Keratinocyte (primary cell): ENCODE results near the gene SLC37A3. TPM values are rescaled to one million over a fixed set of nuclear protein-coding genes. Genes with fewer than 3 reads are reported as not detected.

Experiments
- DNase-seq: peaks from one replicate; pipeline ENCODE4 v3.0.0-alpha.2; 2011; ENCODE audit warnings: low read depth, missing footprints, low spot score
- FAIRE-seq: peaks from 2 replicates; lab custom pipeline; 2011; peaks lifted over from hg19 to GRCh38; lab: Jason Lieb, UNC
- H2AFZ ChIP-seq: 2 replicates; pipeline ENCODE4 v1.6.0; 2012; ENCODE audit warnings: low read length, control low read depth, inconsistent platforms; ENCODE audit not compliant: control insufficient read depth
- H3K27ac ChIP-seq: 2 replicates; pipeline ENCODE4 v1.5.1; 2011; ENCODE audit warnings: low read length; ENCODE audit not compliant: control insufficient read depth, insufficient read depth
- H3K27me3 ChIP-seq: 3 replicates; pipeline ENCODE4 v1.6.0; 2011; ENCODE audit warnings: low read length; ENCODE audit not compliant: control insufficient read depth, insufficient read depth; ENCODE audit errors: extremely low read depth
- H3K36me3 ChIP-seq, 2 experiments: 2 replicates in 1 of 2; 3 replicates in 1 of 2; pipeline ENCODE4 v1.5.1; 2011; ENCODE audit warnings: low read length in 2 of 2, mild to moderate bottlenecking in 1 of 2; ENCODE audit not compliant: control insufficient read depth in 2 of 2, insufficient read depth in 2 of 2; ENCODE audit errors: extremely low read depth in 1 of 2
- H3K4me1 ChIP-seq: 3 replicates; pipeline ENCODE4 v1.5.1; 2011; ENCODE audit warnings: low read length; ENCODE audit not compliant: control insufficient read depth, insufficient read depth; ENCODE audit errors: extremely low read depth
- H3K4me2 ChIP-seq: 3 replicates; pipeline ENCODE4 v1.6.0; 2011; ENCODE audit warnings: low read depth, low read length; ENCODE audit not compliant: control insufficient read depth, insufficient read depth; ENCODE audit errors: extremely low read depth
- H3K4me3 ChIP-seq, 3 experiments: fragments of 200-600 bp in 1 of 3; sonication (generic) in 1 of 3; 2 replicates in 2 of 3; 3 replicates in 1 of 3; pipeline ENCODE4 v1.5.1; 2011 to 2016; ENCODE audit warnings: low read length in 3 of 3, mild to moderate bottlenecking in 3 of 3, control low read depth in 2 of 3, inconsistent platforms in 1 of 3, low read depth in 1 of 3, mixed read lengths in 1 of 3, mixed run types in 1 of 3, moderate library complexity in 1 of 3; ENCODE audit not compliant: control insufficient read depth in 2 of 3, insufficient read depth in 2 of 3; ENCODE audit errors: extremely low read depth in 1 of 3
- H3K79me2 ChIP-seq: 2 replicates; pipeline ENCODE4 v1.6.0; 2012; ENCODE audit warnings: low read length; ENCODE audit not compliant: control insufficient read depth, insufficient read depth
- H3K9ac ChIP-seq: 3 replicates; pipeline ENCODE4 v1.6.0; 2011; ENCODE audit warnings: low read length; ENCODE audit not compliant: control insufficient read depth, insufficient read depth; ENCODE audit errors: extremely low read depth
- H3K9me1 ChIP-seq: 3 replicates; pipeline ENCODE4 v1.6.0; 2011; ENCODE audit warnings: low read length; ENCODE audit not compliant: control insufficient read depth, insufficient read depth; ENCODE audit errors: extremely low read depth
- H3K9me3 ChIP-seq: 2 replicates; pipeline ENCODE4 v1.5.1; 2012; ENCODE audit warnings: low read depth, low read length; ENCODE audit not compliant: control insufficient read depth
- H4K20me1 ChIP-seq: 3 replicates; pipeline ENCODE4 v1.6.0; 2011; ENCODE audit warnings: low read length; ENCODE audit not compliant: control insufficient read depth, insufficient read depth; ENCODE audit errors: extremely low read depth
- EZH2 ChIP-seq: IDR thresholded peaks from one replicate; pipeline ENCODE4 v1.6.1; 2012; ENCODE audit warnings: inconsistent platforms, mild to moderate bottlenecking, low read length, moderate library complexity
- dilution Hi-C: fragments of 300-500 bp; cut with MboI; formaldehyde crosslinking; loops from one replicate; pipeline ENCODE4 v1.7.0; 2020; ENCODE audit warnings: low sequenced_read_pairs; ENCODE audit not compliant: extremely low pct_ligation_motif_present
- polyA plus RNA-seq, 5 experiments: library from polyadenylated mRNA; depleted of rRNA in 3 of 5; stranded (reverse) in 3 of 5; stranded (forward) in 1 of 5; unstranded in 1 of 5; fragments of >200 nt; gene quantifications; 1 replicate in 1 of 5; 2 replicates in 3 of 5; 3 replicates in 1 of 5; pipeline versions ENCODE4 v1.2.1 to v1.2.3, GENCODE V29; 2011 to 2012; ENCODE audit warnings: missing spikeins in 2 of 5, low read depth in 1 of 5, low replicate concordance in 1 of 5
- TF ChIP-seq, protein P1 (sequence below), 3 experiments: IDR thresholded peaks in 1 of 3; conservative IDR thresholded peaks in 1 of 3; optimal IDR thresholded peaks in 1 of 3; 2 replicates in 2 of 3; 3 replicates in 1 of 3; pipeline versions ENCODE3 to v1.5.1; 2011; ENCODE audit warnings: low read length in 3 of 3, mild to moderate bottlenecking in 3 of 3, moderate library complexity in 2 of 3, control low read depth in 1 of 3, inconsistent platforms in 1 of 3; ENCODE audit not compliant: insufficient read depth in 2 of 3; ENCODE audit errors: extremely low read depth in 1 of 3

Gene SLC37A3
- polyA plus RNA-seq, 1 donor (not counting 4 experiments of a cell fraction or from before 2014, with no cell fraction given), result 51.4 TPM

GRCh38 chr7:140435252-140435895 lies 37.0 kb upstream of the SLC37A3 start:
- no peaks in the 10 kb centered on the region for H3K4me1 ChIP-seq
- H3K79me2 ChIP-seq, result no peaks in the 10 kb centered on the region
- dilution Hi-C loops, result no loop called here
- H3K9me3 ChIP-seq, result no peaks in the 10 kb centered on the region
- H3K27ac ChIP-seq, result no peak overlapping the region
- no peaks in the 10 kb centered on the region for H3K36me3 ChIP-seq
- H3K4me2 ChIP-seq, result no peak overlapping the region
- TF ChIP-seq, protein P1, sequence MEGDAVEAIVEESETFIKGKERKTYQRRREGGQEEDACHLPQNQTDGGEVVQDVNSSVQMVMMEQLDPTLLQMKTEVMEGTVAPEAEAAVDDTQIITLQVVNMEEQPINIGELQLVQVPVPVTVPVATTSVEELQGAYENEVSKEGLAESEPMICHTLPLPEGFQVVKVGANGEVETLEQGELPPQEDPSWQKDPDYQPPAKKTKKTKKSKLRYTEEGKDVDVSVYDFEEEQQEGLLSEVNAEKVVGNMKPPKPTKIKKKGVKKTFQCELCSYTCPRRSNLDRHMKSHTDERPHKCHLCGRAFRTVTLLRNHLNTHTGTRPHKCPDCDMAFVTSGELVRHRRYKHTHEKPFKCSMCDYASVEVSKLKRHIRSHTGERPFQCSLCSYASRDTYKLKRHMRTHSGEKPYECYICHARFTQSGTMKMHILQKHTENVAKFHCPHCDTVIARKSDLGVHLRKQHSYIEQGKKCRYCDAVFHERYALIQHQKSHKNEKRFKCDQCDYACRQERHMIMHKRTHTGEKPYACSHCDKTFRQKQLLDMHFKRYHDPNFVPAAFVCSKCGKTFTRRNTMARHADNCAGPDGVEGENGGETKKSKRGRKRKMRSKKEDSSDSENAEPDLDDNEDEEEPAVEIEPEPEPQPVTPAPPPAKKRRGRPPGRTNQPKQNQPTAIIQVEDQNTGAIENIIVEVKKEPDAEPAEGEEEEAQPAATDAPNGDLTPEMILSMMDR (optimal IDR thresholded peaks at IDR 0.05 in 1 of 3, IDR thresholded peaks at IDR 0.05 in 1 of 3, conservative IDR thresholded peaks at IDR 0.05 in 1 of 3; ENCODE audit: extremely low read depth in 1 of 3, insufficient read depth in 2 of 3, low read length in 3 of 3), result no peak
- no peak for TF ChIP-seq EZH2
- H2AFZ ChIP-seq, result no peak overlapping the region
- FAIRE-seq (no peak), DNase-seq (no peak)
- no peaks in the 10 kb centered on the region for H4K20me1 ChIP-seq
- H3K9me1 ChIP-seq, result no peaks in the 10 kb centered on the region
- no peak overlapping the region for H3K9ac ChIP-seq
- H3K27me3 ChIP-seq, result no peaks in the 10 kb centered on the region
- H3K4me3 ChIP-seq, result no peak overlapping the region

GRCh38 chr7:140433396-140433795 lies 35.1 kb upstream of the SLC37A3 start:
- H2AFZ ChIP-seq, result no peak overlapping the region
- H3K9me3 ChIP-seq, result no peaks in the 10 kb centered on the region
- no peak overlapping the region for H3K27ac ChIP-seq
- no peaks in the 10 kb centered on the region for H3K36me3 ChIP-seq
- DNase-seq (no peak), FAIRE-seq (no peak)
- no peaks in the 10 kb centered on the region for H3K27me3 ChIP-seq
- no peaks in the 10 kb centered on the region for H3K9me1 ChIP-seq
- no peak overlapping the region for H3K4me2 ChIP-seq
- H4K20me1 ChIP-seq, result no peaks in the 10 kb centered on the region
- no peak overlapping the region for H3K9ac ChIP-seq
- no peak for TF ChIP-seq EZH2
- TF ChIP-seq, protein P1 (optimal IDR thresholded peaks at IDR 0.05 in 1 of 3, IDR thresholded peaks at IDR 0.05 in 1 of 3, conservative IDR thresholded peaks at IDR 0.05 in 1 of 3; ENCODE audit: extremely low read depth in 1 of 3, insufficient read depth in 2 of 3, low read length in 3 of 3), result no peak
- dilution Hi-C loops, result no loop called here
- H3K79me2 ChIP-seq, result no peaks in the 10 kb centered on the region
- no peaks in the 10 kb centered on the region for H3K4me1 ChIP-seq
- no peak overlapping the region for H3K4me3 ChIP-seq
